22Rv1 (cell line): ENCODE results near the gene CLEC7A.

Experiments used
- CTCF ChIP-seq: fragments of 450-650 bp; IDR thresholded peaks from 2 replicates; pipeline ENCODE4 v1.5.1; 2017; ENCODE audit warnings: mild to moderate bottlenecking
- ZFX ChIP-seq: fragments of 450-650 bp; IDR thresholded peaks from 2 replicates; pipeline ENCODE4 v1.6.1; 2017; ENCODE audit warnings: antibody characterized with exemption, borderline replicate concordance

- no peak for TF ChIP-seq CTCF
- TF ChIP-seq ZFX = no peak
Measured at GRCh38 chr12:10119066-10119465, 10.9 kb downstream of the CLEC7A start.
